Thyroid gland (tissue), 4 donors: Measurements from ENCODE around the gene FHOD3.

Experiments
- CTCF ChIP-seq, 6 experiments: fragments of 200-600 bp in 3 of 6; fragments of 450-650 bp in 3 of 6; sonication (generic) in 3 of 6; IDR thresholded peaks; one replicate each; pipeline ENCODE4 v1.5.1; 2016 to 2019; ENCODE audit warnings: antibody characterized with exemption in 6 of 6, mild to moderate bottlenecking in 2 of 6, inconsistent platforms in 1 of 6, moderate library complexity in 1 of 6
- POLR2A ChIP-seq, 2 donors: fragments of 450-650 bp; IDR thresholded peaks; one replicate each; pipeline ENCODE4 v1.6.1; 2017; ENCODE audit warnings: antibody characterized with exemption in 2 of 2, mild to moderate bottlenecking in 2 of 2, moderate library complexity in 1 of 2

GRCh38 chr18:36450264-36450663 is 152.8 kb downstream of the FHOD3 start:
- TF ChIP-seq POLR2A (IDR thresholded peaks at IDR 0.05): no peak
- TF ChIP-seq CTCF (IDR thresholded peaks at IDR 0.05): no peak
